ENCODE data around the gene SLC24A4.

SLC24A4 gene

GRCh38 chr14:92466059-92466458 is 143.1 kb downstream of the SLC24A4 start:
- DNase-seq (ENCODE audit: insufficient read length, low spot score) = no peak
- TF ChIP-seq POU2F2 (IDR thresholded peaks at IDR 0.05; ENCODE audit: low read depth, low read length) = no peak
- TF ChIP-seq POLR2A (IDR thresholded peaks at IDR 0.05; ENCODE audit: low read depth, low read length) = no peak
- TF ChIP-seq POLR2AphosphoS5 (IDR thresholded peaks at IDR 0.05; ENCODE audit: low read depth, low read length) = no peak
- TF ChIP-seq TAF1 (IDR thresholded peaks at IDR 0.05; ENCODE audit: low read depth, low read length) = no peak
- TF ChIP-seq SPI1 (IDR thresholded peaks at IDR 0.05; ENCODE audit: low read depth, low read length) = no peak
- no peak for TF ChIP-seq PAX5 (IDR thresholded peaks at IDR 0.05; ENCODE audit: insufficient read depth, low read length, severe bottlenecking)
- FAIRE-seq = no peak

DNA sequence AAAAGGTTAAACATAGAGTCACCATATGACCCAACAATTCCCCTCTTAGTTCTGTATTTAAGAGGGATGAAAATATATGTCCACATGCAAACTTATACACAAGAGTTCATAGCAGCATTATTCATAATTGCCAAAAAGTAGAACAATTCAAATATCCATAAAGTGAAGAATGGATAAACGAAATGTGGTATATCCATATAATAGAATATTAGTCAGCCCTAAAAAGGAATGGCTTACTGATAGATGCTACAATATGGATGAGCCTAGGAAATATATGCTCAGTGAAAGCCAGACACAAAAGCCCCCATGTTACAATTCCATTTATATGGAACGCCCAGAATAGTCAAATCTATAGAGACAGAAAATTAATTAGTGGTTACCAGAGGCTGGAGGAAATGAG is 146.6 kb downstream of the SLC24A4 start:
- no peak for DNase-seq (ENCODE audit: insufficient read length, low spot score)
- no peak for TF ChIP-seq POU2F2 (IDR thresholded peaks at IDR 0.05; ENCODE audit: low read depth, low read length)
- no peak for TF ChIP-seq SPI1 (IDR thresholded peaks at IDR 0.05; ENCODE audit: low read depth, low read length)
- TF ChIP-seq POLR2AphosphoS5 (IDR thresholded peaks at IDR 0.05; ENCODE audit: low read depth, low read length) = no peak
- TF ChIP-seq POLR2A (IDR thresholded peaks at IDR 0.05; ENCODE audit: low read depth, low read length) = no peak
- TF ChIP-seq TAF1 (IDR thresholded peaks at IDR 0.05; ENCODE audit: low read depth, low read length) = no peak
- no peak for TF ChIP-seq PAX5 (IDR thresholded peaks at IDR 0.05; ENCODE audit: insufficient read depth, low read length, severe bottlenecking)
- no peak for FAIRE-seq

DNA sequence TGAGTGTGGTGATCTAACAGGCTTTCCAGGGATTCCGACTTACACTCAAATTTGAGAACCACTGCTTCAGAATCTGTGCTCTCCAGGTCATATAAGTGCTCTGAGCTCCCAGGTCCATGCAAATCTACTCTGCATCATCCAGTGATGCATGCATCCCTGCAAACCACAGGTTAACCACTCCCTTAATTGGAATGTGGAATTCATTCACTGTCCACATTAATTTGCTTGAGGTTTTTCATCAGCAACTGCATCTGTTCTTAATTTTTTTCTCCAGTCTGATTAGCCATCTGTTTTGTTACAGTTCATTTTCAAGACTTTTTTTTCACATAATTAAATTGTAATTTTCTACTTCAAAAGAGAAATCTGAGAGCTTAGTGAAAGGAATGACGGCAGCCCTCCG is 147.2 kb downstream of the SLC24A4 start:
- no peak for TF ChIP-seq POLR2A (IDR thresholded peaks at IDR 0.05; ENCODE audit: low read depth, low read length)
- no peak for TF ChIP-seq POU2F2 (IDR thresholded peaks at IDR 0.05; ENCODE audit: low read depth, low read length)
- no peak for TF ChIP-seq POLR2AphosphoS5 (IDR thresholded peaks at IDR 0.05; ENCODE audit: low read depth, low read length)
- no peak for TF ChIP-seq PAX5 (IDR thresholded peaks at IDR 0.05; ENCODE audit: insufficient read depth, low read length, severe bottlenecking)
- TF ChIP-seq SPI1 (IDR thresholded peaks at IDR 0.05; ENCODE audit: low read depth, low read length) = no peak
- no peak for TF ChIP-seq TAF1 (IDR thresholded peaks at IDR 0.05; ENCODE audit: low read depth, low read length)
- DNase-seq (ENCODE audit: insufficient read length, low spot score) = no peak
- no peak for FAIRE-seq

- TF ChIP-seq PAX5 (IDR thresholded peaks at IDR 0.05; ENCODE audit: insufficient read depth, low read length, severe bottlenecking) = no peak
- FAIRE-seq = no peak
- DNase-seq (ENCODE audit: insufficient read length, low spot score) = no peak
Measured at GRCh38 chr14:92470811-92471210, 147.8 kb downstream of the SLC24A4 start.

- TF ChIP-seq POLR2AphosphoS5 (IDR thresholded peaks at IDR 0.05; ENCODE audit: low read depth, low read length) (no peak), POU2F2 (IDR thresholded peaks at IDR 0.05; ENCODE audit: low read depth, low read length) (no peak), SPI1 (IDR thresholded peaks at IDR 0.05; ENCODE audit: low read depth, low read length) (no peak), PAX5 (IDR thresholded peaks at IDR 0.05; ENCODE audit: insufficient read depth, low read length, severe bottlenecking) (no peak), POLR2A (IDR thresholded peaks at IDR 0.05; ENCODE audit: low read depth, low read length) (no peak), TAF1 (IDR thresholded peaks at IDR 0.05; ENCODE audit: low read depth, low read length) (no peak)
- no peak for DNase-seq (ENCODE audit: insufficient read length, low spot score)
Measured at GRCh38 chr14:92471919-92472318, 149.0 kb downstream of the SLC24A4 start.

DNA sequence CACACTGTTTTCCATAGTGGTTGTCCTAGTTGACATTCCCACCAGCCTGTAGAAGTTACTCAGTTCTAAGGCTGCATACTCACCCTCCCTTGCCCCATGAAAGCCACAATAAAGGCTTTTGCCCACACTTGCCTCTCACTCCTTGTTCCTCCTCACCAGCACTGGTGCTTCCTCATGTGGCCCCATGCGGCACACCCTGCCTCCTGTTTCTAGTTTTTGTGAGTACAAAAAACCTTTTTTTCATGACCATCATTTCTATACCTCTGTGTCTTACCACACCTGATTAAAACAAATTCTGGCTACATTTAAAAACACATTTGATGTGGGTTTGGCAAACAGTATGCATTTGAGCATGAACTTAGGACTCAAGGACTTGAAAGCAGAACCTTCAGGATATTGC is 149.9 kb downstream of the SLC24A4 start:
- FAIRE-seq = no peak
- no peak for DNase-seq (ENCODE audit: insufficient read length, low spot score)
- TF ChIP-seq SPI1 (IDR thresholded peaks at IDR 0.05; ENCODE audit: low read depth, low read length) = no peak
- TF ChIP-seq POLR2AphosphoS5 (IDR thresholded peaks at IDR 0.05; ENCODE audit: low read depth, low read length) = no peak
- TF ChIP-seq PAX5 (IDR thresholded peaks at IDR 0.05; ENCODE audit: insufficient read depth, low read length, severe bottlenecking) = no peak
- TF ChIP-seq TAF1 (IDR thresholded peaks at IDR 0.05; ENCODE audit: low read depth, low read length) = no peak
- TF ChIP-seq POU2F2 (IDR thresholded peaks at IDR 0.05; ENCODE audit: low read depth, low read length) = no peak
- TF ChIP-seq POLR2A (IDR thresholded peaks at IDR 0.05; ENCODE audit: low read depth, low read length) = no peak

More at GRCh38 chr14:92471919-92472318, 149.0 kb downstream of the SLC24A4 start:
- no peak for FAIRE-seq

DNA sequence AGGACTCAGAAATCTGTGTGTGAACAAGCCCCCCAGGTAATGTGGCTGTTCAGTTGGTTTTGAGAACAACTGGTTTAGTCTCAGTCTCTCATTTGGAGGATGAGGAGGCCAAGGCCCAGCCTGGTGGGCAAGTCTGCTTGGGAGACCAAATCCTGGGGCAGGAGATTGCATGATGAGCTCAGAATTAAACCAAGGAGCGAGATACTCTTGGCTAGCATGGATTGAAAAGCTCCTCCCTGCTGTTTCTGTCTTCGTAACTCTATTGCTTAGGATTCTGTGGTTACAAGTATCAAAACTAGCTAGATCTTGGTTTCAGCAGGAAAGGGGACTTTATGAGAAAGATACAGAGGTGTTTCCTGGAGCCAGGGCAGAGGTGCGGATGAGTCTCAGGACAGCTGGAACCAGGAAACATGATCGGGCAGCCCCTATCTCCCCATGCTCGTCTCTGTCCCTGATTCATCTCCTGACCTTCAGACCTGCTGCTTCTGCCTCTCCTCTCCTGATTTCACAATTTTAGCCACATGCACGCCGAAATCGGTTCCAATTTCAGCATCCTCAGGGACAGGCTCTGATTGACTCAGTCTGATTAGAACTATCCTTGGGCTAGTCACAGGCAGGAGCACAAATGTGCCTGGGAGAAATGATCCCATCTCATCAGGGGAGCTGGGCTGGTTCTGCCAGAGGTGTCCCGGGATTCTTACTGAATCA is 150.4 kb downstream of the SLC24A4 start:
- no peak for TF ChIP-seq TAF1 (IDR thresholded peaks at IDR 0.05; ENCODE audit: low read depth, low read length)
- no peak for TF ChIP-seq POLR2A (IDR thresholded peaks at IDR 0.05; ENCODE audit: low read depth, low read length)
- TF ChIP-seq POU2F2 (IDR thresholded peaks at IDR 0.05; ENCODE audit: low read depth, low read length) = no peak
- no peak for TF ChIP-seq POLR2AphosphoS5 (IDR thresholded peaks at IDR 0.05; ENCODE audit: low read depth, low read length)
- TF ChIP-seq SPI1 (IDR thresholded peaks at IDR 0.05; ENCODE audit: low read depth, low read length) = no peak
- TF ChIP-seq PAX5 (IDR thresholded peaks at IDR 0.05; ENCODE audit: insufficient read depth, low read length, severe bottlenecking) = no peak
- no peak for FAIRE-seq
- DNase-seq (ENCODE audit: insufficient read length, low spot score) = no peak

GRCh38 chr14:92473969-92474535 is 151.1 kb downstream of the SLC24A4 start:
- no peak for TF ChIP-seq POLR2A (IDR thresholded peaks at IDR 0.05; ENCODE audit: low read depth, low read length)
- DNase-seq (ENCODE audit: insufficient read length, low spot score) = no peak
- FAIRE-seq = no peak

- no peak for DNase-seq (ENCODE audit: insufficient read length, low spot score)
- FAIRE-seq = no peak
- TF ChIP-seq POU2F2 (IDR thresholded peaks at IDR 0.05; ENCODE audit: low read depth, low read length) = no peak
- TF ChIP-seq TAF1 (IDR thresholded peaks at IDR 0.05; ENCODE audit: low read depth, low read length) = no peak
- TF ChIP-seq SPI1 (IDR thresholded peaks at IDR 0.05; ENCODE audit: low read depth, low read length) = no peak
- no peak for TF ChIP-seq POLR2A (IDR thresholded peaks at IDR 0.05; ENCODE audit: low read depth, low read length)
- no peak for TF ChIP-seq POLR2AphosphoS5 (IDR thresholded peaks at IDR 0.05; ENCODE audit: low read depth, low read length)
- no peak for TF ChIP-seq PAX5 (IDR thresholded peaks at IDR 0.05; ENCODE audit: insufficient read depth, low read length, severe bottlenecking)
Measured at GRCh38 chr14:92475037-92475436, 152.1 kb downstream of the SLC24A4 start.
